Kasumi-1 (cell line): ENCODE measurements around the gene CSAD.
"Not testable (repeated sequence)": the region's sequence is repeated elsewhere in the genome, so short reads cannot be mapped to it uniquely, and the experiment has no call there.

Source experiments
- DNase-seq, 2 experiments: peaks; one replicate each; lab custom pipeline; 2025; lab: John Stamatoyannopoulos, UW

CSAD gene

GRCh38 chr12:53145383-53146260 is 35.1 kb downstream of the CSAD start:
- no peak for DNase-seq

- DNase-seq = no peak
Observed at GRCh38 chr12:53143355-53143754, 37.4 kb downstream of the CSAD start.

GRCh38 chr12:53133722-53134121 is 47.0 kb downstream of the CSAD start:
- no peak for DNase-seq

- no peak for DNase-seq
Observed at GRCh38 chr12:53131844-53132243, 48.9 kb downstream of the CSAD start.

DNA sequence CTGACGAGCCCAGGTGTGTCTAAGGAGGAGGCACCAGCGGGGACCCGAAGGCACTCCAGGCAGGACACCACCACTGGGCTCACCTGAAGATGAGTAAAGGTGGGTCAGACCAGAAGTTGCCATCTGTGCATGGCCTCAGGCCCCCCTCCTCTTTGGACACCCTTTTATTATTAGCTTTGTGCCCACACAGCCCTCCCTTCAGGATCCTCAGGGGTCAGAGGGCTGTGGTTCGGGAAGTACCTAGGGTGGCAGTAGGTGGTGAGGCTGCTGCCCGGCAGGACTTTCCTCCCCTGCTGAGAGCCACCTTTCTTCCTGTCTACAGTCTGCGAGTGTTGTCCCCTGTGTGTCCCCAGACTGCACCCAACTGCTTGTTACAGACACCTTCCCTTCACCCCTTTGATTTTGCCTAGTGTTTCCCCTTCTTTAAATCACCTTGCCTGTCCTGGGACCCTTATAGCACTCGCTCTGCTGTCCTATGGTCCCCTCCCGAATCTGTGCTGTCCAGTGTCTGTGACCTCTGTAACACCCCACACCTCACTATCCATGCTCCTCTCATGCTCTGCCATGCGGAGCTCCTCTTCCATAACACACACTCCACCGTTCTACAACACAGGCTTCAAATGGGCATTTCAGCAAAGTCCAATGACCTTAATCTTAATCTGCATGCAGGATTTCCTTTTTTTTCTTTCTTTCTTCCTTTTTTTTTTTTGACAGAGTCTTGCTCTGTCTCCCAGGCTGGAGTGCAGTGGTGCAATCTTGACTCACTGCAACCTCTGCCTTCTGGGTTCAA is 51.8 kb downstream of the CSAD start:
- no peak for DNase-seq

DNA sequence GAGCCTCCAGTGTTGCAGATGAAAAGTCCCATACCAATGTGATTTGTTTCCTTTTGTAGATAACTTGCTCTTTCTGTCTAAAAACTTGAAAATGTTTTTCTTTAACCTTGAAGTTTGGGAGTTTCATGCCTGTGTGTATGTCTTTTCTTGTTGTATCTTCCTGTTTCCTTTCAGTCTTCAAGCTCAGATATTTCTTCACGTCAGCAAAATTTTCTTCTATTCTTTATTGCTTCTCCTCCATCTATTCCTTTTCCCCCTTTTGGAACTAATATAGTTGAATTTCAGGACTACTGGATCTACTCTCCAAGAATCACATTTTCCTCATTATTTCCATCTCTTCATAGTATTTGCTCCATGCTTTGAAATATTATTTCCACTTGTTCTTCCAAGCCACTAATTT is 53.6 kb downstream of the CSAD start:
- no peak for DNase-seq

DNA sequence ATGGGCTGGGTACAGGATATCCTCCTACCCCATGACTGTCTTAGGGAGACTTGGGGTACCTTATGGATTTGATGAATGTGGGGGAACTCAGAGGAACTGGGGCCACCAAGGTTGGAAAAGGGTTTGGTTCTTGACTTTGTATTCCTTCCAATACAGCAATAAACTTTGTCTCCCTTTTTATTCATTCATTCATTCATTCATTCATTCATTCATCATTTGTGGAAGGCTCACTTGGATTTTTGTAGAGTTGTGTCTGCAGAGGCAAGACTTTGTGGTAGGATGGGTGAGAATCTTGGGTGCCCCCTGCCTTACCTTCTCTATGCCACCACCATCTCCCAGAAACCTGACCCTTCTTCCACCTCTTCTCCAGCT is 56.4 kb downstream of the CSAD start:
- DNase-seq = no peak

- no peak for DNase-seq
Observed at GRCh38 chr12:53123578-53124351, 57.0 kb downstream of the CSAD start.

DNA sequence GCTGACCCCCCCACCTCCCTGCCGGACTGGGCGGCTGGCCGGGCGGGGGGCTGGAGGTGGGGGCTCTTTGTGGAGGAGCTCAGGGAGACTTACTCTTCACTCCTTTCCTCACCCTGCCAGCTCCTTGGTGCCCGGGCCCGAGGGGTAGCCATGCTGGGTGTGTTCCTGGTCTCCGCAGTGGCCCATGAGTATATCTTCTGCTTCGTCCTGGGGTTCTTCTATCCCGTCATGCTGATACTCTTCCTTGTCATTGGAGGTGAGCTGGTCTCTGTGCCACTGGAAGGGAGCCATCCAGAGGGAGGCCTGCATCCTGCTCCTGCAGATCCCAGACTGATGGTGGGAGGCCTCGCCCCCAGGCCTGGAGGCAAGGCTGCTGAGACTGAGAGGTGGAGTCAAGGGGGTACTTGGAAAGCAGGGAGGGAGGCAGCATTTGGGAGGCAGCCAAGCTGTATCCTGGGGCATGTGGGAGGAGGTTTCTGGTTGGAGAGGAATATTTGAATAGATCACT is 57.7 kb downstream of the CSAD start:
- no peak for DNase-seq

GRCh38 chr12:53120685-53121525 is 59.8 kb downstream of the CSAD start:
- DNase-seq = no peak

- DNase-seq = no peak
Observed at GRCh38 chr12:53118751-53119300, 61.9 kb downstream of the CSAD start.

GRCh38 chr12:53115891-53116648 is 64.7 kb downstream of the CSAD start:
- DNase-seq = no peak

GRCh38 chr12:53115112-53115890 is 65.4 kb downstream of the CSAD start:
- no peak for DNase-seq

DNA sequence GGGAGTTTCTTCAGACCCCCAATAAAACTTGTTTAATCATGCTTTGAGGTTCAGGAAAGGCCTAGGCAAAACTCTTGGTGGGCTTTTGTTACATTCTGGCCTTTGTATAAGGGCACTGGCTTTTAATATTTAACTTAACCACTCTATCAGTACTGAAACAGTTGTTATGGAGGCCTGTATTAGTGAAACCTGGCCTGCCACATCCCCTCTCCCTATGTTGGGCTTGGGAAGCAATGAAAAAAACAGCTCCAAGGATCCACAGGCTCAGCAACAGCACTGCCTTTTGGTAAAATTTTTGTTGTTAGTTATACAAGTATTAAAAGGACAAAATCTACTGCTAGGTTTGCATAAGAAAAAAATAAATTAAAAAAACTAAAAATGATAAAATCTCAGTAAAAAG is 66.8 kb downstream of the CSAD start:
- DNase-seq = no peak

- no peak for DNase-seq
Observed at GRCh38 chr12:53113136-53113705, 67.5 kb downstream of the CSAD start.

DNA sequence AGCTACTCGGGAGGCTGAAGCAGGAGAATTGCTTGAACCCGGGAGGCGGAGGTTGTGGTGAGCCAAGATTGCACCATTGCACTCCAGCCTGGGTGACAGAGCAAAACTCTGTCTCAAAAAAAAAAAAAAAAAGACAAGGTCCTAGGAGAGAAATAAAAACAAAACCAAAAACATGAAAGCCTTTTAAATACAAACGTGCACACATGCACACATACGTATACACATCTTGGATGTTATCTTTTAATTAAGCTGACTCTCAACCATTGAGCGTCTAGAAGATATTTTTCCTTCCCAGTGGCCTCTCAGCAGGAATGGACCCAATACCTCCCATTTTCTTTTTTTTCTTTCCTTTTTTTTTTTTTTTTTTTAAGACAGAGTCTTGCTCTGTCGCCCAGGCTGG is 68.3 kb downstream of the CSAD start:
- DNase-seq = not testable (repeated sequence)
